HTERT RPE-1 (cell line): ENCODE results near the gene ZNF331.

ENCODE experiments used
- in situ Hi-C: fragments of 300-500 bp; cut with MboI; formaldehyde crosslinking; loops from 4 replicates; pipeline ENCODE4 v1.14.3; 2020; ENCODE audit warnings: low sequenced_read_pairs

ZNF331 gene

DNA sequence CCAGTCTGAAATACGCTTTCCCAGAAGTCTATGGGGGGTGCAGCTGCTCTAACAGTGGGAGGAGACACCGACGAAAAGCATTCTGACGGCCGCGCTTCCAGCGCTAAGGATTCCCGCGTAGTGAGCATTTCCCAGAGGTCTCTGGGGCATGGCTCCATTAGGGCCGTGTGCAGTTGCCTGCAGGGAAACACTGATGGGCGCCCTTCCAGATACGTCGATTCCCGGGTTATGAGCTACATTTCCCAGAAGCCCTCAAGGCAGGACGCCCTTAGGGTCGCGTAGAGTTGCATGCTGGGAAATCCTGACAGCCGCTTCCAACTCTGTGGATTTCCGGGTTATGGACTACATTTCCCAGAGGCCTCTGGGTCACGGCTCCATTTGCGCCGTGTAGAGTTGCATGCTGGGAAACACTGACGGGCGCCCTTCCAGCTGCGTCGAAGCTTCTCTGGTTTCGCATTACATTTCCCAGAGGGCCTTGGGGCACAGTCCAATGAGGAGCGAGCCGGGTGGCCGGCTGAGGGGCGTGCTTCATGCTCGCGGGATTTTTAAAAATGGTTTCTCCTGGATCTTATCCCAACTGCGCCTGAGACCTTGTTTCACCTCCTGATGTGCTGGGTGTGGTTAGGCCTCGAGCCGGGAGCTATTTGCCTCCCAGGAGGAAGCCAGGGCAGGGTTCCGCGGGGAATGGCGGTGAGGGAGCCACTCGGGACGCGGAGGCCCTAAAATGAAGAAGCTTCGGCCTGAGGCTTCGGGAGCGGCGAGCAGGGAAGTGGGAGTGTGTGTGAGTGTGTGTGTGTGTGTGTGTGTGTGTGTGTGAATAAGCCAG, 17.2 kb upstream of the ZNF331 start:
- in situ Hi-C loops, result no loop called here

DNA sequence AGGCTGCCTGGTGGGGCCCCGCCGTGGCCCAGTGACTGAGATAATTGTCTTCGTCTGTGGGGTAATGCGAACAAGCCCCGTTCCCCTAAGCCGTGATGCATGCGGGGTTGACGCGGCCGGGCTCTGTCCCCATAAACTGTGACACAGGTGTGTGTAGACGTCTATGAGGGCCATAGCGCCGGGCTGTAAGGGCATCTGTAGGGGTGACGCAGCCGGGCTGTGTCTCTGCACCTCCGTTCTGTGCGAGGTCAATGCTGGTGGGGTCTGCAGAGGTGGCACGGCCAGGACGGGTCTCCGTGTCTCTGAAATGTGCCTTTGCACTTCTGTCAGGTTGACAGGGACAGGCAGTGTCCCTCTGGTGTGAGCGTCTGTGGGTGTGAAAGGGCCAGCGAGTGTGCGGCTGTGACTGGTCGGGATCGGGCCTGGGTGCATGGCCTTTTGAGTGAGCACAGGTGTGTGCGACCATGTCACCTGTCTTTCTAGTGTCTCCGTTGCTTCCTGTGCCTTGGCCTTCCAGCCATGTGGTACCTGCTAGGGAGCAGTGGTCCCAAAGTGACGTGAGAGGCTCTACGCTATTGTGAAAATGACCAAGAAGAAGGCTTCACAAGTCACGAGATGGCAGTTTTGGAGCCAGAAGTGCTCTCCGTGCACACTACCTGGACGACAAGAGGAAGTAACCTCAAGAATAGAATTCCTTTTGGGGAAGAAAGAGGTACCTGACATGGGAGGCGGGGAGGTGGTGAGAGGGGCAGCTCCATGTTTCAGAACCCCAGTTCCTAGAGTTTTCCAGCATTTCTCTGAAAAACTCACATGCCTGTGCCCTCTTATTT, 16.4 kb upstream of the ZNF331 start:
- in situ Hi-C loops, result no loop called here

DNA sequence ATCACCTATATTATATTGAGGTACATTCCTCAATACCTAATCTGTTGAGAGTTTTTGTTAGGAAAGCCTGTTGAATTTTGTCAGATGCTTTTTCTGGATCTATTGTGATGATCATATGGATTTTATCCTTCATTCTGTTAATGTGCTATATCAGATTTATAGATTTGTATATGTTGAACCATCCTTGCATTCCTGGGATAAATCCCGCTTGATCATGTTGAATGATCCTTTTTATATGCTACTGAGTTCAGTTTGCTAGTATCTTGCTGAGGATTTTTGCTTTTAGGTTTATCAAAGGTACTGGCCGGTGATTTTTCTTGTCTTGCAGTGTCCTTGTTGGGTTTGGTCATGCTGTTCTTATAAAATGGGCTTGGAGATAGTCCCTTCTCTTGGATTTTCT, 12.0 kb upstream of the ZNF331 start:
- in situ Hi-C loops, result no loop called here

DNA sequence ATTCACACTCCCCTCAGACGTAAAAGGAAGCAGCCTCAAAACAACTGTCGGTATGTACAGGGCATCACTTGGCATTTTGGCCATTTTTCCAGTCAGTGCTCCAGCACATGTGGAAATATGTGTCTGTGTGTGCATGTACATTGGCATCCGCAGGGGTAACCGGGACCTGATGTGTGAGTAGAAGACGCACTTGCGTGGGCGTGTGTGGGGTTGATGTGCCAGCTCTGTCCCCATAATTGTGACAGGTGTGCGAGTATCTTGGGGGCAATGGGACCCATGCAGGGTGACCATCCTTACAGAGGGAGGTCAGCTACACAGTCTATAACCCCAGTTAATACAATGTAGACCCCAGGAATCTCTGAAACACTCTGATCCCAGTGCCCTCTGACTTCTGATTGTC, 7.3 kb upstream of the ZNF331 start:
- in situ Hi-C loops, result no loop called here

DNA sequence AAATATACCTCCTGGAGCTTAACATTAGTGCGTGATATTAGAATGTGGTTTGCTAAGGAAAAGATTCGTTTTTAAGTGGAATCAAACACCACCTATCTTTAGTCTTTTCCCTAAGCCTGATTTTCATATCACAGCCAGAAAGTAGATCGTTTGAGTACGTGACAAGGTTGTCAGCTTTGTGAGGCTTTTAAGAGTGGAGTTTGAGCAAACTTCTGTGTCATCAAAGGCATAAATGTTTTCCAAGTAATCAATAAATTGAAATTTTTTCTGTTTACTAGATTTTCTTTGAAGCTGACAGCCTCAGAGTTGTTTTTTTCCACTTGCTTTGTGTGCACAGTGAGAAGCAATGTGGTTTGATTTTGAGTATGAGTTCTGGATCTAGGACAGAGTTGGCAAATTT, 6.5 kb upstream of the ZNF331 start:
- in situ Hi-C loops, result no loop called here

DNA sequence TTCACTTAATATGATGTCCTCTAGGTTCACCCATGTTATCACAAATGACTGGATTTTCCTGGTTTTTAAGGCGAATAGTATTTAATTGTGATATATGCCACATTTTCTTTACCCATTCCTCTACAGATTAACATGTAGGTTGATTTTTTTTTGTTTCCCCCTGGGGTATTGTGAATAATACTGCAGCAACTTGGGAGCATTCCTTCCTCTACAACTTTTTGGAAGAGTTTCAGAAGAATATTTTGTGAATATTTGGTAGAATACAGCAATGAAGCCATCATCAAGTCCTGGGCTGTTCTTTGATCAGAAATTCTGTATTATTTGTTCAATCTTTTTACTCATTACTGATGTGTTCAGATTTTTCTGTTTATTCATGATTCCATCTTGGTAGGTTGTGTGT, 5.6 kb upstream of the ZNF331 start:
- in situ Hi-C loops, result no loop called here

DNA sequence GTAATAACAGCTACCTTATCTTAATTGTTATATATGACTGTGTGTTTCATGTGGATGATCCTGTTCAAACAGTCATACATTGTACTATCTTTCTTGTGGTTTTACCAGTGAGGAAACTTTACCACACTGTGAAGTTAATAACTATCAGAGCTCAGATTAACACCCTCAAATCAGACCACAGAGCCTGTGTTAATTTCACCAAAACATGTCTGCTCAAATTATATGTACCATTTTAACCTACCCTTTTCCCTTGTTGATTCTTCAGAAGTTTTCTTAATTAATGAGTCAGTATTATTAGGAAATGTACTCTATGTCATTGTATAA, 1.8 kb upstream of the ZNF331 start:
- in situ Hi-C loops, result no loop called here

DNA sequence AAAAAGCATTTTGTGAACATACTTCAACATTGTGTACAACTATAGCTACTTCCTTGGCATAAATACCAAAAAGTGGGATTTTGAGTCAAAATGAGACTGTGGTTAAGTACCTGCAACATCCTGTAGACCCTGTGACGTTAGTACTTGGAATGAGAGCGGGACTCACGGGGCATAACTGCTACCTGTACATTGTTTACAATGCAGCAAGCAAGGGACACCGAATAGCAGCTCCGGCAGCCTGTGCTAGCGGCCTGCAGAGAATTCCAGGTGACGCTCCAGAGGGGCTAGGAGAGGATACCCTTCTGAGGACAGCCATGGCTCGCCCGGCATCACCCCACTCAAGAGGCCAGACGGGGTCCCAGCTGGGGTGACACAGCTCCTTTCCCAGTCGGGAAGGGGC, 824 bp upstream of the ZNF331 start:
- in situ Hi-C loops, result no loop called here

DNA sequence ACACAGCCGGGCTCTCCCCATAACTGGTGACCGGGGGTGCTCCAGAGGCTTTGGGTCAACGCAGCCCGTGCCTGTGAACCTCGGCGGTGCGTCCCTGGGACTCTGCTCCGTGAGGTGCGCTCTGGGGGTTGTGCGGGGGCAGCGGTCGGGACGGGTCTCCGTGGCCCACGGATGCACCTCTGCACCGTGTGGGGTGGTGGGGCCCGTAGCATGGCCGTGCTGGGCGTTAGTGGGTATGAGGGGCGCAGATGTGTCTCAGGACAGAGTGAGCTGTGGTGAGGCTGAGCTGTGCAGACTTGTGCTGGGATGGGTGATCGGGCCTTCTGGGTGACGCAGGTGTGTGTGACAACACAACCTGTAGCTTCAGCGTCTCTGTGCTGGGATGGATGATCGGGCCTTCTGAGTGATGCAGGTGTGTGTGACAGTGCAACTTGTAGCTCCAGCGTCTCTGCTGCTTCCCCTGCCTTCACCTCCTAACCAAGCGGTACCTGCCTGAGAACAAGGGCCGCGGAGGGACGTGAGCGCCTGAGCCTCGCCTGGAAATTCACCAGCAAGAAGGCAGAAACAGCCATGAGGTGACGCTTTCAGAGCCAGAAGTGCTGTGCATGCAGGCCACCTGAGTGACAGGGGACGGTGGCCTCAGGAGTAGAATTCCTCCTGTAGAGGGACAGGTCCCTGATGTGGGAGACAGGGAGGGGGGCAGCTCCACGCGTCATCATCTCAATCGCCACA, 599 bp downstream of the ZNF331 start:
- in situ Hi-C loops, result no loop called here

DNA sequence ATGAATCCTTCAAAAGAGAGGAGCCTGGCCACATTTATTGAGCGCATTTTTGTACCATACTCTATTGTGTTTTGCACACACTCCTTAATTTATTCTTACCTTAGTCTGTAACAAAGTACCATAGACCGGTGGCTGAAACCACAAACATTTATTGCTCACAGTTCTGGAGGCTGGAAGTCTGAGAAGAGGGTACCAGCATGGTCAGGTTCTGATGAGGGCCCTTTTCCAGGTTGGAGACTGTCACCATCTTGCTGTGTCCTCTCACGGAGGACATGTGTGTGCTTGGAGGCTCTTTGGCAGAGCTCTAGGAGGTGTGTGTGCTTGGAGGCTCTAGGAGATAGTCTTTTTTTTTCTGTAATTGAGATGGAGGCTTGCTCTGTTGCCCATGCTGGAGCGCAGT, 2.1 kb downstream of the ZNF331 start:
- in situ Hi-C loops, result no loop called here

DNA sequence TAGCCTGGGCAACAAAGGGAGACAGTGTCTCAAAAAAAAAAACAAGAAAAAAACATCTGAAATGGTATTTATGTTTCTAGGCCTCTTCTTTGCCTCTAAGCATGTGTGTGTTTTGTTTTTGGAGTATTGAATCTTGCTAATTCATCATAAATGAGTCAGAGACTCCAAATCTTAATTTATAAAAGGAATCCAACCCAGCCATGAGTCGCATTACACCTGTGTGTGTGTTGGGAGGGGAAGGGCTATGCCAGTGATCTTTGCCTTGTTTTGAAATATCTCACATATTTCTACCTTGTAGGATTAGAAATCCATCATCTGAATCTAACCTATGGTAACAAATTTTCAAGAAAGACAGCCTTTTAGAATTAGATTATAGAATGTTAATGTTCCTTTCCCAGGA, 4.0 kb downstream of the ZNF331 start:
- in situ Hi-C loops, result no loop called here

DNA sequence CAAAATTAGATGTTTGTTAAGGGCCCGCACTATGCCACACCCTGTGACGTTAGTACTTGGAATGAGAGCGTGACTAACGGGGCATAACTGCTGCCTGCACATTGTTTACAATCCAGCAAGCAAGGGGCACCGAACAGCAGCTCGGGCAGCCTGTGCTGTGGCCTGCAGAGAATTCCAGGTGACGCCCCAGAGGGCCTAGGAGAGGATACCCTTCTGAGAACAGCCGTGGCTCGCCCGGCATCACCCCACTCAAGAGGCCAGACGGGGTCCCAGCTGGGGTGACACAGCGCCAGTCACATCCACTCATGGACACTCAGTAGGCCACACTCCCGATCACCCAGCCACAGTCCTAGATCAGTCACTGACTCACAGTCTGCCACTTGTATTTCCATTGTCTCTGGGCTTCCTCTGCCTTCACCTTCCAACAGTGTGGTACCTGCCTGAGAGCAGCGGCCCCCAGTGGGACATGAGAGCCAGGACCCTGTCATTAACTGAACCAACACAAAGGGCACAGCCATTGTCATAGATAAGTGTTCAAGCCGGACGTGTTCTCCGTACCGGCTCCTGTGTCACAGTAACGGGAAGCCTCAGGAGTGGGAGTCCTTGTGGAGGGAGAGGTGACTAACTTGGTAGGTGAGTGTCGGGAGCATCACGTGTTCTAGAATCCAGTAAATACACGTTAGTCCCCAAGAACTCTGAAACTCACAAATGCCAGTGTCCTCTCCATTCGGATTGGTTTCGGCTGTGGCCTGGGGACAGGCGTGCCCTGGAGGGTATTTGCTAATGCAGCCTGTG, 7.5 kb downstream of the ZNF331 start:
- in situ Hi-C loops, result no loop called here

DNA sequence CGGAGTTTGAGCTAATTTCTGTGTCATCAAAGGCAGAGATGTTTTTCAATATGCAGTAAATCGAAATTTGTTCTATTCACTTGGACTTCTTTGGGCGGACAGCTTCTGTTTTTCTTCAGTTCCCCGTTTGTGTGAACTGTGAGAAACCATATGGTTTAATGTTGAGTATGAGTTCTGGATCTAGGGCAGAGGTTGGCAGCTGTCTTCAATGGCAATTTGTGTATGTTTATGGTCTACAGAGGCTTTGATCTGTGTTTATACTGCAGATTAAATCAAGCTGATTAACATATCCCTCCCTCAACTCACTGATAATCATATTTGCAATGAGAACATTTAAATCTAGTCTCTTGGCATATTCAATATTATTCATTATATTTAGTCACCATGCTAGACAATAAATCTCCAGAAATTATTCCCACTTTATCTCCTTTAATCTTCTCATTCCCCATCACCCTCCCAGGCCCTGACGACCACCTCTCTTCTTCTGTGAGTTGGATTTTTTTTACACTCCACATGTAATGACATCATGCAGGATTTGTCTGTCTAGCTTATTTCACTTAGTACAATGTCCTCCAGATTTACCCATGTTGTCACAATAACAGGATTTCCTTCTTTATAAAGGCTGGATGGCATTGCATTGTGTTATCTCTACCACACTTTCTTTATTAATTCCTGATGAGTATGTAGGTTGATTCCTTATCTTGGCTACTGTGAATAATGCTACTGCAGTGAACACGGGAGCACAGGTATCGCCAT, 9.0 kb downstream of the ZNF331 start:
- in situ Hi-C loops, result no loop called here

DNA sequence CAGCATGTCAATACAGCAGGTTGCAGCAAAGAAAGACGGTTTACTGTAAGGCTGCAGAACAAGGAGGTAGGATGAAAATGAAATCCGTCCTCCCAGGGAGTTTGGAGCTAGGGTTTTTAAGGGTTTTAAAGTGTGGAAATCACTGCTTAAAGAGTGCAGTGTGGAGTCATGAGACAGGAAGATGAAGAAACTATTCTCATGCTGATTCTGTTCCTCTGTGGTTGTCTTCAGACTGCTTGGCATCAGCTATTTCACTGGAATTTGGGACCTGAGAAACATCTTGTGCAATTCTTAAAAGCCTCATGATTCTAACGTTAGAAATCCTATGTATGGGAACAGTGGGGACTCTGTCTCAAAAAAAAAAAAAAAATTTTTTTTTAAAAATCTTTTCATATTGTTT, 11.4 kb downstream of the ZNF331 start:
- in situ Hi-C loops, result no loop called here

DNA sequence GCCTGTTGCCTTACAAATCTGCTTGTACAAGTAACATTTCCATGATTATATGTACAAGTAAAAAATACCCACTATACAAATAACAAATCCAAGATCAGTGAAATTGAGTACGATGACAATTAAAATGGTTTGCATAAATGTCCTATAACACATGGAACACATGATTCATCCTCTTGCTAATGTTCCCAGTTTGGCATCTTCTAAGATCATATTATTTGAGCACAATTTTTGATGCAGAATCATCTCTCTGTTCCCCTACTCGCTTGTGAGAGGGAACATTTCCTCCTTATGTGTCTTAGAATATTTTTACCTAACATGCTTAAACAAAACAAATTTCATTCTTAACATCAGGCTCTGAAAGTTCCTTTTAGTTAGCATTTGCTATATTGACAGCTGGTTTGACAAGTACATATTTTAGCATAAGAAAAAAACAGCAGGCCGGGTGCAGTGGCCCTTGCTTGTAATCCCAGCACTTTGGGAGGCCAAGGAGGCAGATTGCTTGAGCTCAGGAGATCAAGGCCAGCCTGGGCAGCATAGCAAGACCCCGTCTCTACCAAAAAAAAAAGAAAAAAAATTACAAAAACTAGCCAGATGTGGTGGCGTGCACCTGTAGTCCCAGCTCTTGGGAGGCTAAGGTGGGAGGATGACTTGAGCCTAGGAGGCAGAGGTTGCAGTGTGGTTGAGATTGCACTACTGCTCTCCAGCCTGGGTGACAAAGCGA, 14.2 kb downstream of the ZNF331 start:
- in situ Hi-C loops, result no loop called here

DNA sequence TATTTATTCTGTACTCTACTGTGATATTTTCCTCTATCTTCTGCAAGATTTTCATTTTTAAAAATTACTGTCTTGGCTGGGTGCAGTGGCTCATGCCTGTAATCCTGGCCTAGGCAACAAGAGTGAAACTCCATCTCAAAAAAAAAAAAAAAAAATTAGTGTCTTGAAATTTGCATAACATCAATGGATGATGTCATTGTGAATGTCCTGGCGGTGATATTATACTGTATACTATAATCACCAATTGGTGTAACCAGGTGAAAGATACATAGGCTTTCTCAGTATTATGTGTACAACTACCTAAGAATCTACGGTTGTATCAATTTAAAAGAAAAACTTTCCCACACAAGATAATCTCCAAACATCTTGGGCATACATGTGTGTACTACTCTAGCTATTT, 15.2 kb downstream of the ZNF331 start:
- in situ Hi-C loops, result no loop called here

DNA sequence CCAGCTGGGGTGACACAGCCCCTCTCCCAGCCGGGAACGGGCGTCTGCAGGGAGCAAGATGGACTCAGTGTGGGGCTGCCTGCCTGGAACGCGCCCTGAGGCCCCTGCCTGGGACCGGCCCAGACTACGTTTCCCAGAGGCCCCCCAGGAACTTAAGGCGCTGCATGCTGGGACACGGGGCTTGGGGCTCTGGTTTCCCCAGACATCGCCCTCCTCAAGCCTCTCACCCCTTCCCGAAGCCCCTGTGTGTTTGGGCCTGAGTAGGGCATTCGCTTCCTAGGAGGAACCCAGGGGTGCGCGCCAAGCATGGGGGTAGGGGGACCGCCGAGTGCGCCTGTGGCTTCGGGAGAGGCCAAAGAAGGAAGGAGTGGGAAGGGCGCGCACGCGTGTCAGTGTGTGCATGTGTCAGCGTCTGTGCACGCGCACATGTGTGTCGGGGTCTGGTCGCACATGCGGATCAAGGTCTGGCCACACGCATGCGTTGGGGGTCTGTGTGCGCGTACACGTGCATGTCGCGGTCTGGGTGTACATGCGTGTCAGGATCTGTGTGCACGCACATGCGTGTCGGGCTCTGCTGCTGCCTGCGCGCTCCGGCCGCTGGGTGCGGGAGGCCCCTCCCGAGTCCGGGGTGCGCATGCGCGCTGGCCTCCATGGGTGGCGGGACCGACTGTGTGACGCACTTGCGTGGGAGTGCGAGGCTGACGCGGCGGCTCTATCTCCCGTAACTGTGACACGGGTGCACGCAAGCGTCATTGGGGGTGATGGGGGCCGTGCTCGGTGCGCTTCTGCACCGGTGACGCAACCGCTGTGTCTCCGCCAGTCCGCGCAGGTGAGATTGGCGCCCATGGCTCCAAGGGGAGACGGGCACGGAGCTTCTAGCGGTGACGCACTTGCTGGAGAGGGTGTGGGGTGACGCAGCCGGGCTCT, 16.2 kb downstream of the ZNF331 start:
- in situ Hi-C loops, result no loop called here

DNA sequence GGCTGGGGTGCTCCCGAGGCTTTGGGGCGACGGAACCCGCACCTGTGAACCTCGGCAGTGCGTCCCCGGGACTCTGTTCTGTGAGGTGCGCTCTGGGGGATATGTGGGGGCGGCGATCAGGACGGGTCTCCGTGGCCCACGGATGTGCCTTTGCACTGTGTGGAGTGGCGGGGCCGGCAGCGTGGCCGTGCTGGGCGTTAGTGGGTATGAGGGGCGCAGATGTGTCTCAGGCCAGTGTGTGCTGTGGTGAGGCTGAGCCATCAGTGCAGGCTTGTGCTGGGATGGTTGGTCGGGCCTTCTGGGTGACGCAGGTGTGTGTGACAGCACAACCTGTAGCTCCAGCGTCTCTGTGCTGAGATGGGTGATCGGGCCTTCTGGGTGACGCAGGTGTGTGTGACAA, 16.9 kb downstream of the ZNF331 start:
- in situ Hi-C loops, result no loop called here

DNA sequence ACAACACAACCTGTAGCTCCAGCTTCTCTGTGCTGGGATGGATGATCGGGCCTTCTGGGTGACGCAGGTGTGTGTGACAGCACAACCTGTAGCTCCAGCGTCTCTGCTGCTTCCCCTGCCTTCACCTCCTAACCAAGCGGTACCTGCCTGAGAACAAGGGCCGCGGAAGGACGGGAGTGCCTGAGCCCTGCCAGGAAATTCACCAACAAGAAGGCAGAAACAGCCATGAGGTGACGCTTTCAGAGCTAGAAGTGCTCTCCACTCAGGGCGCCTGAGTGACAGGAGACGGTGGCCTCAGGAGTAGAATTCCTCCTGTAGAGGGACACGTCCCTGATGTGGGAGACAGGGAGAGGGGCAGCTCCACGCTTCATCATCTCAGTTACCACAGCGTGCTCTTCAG, 17.4 kb downstream of the ZNF331 start:
- in situ Hi-C loops, result no loop called here
